GM19099 (cell line): Measurements from ENCODE around the gene SEL1L3.

Experiments used
- POLR2A ChIP-seq: IDR thresholded peaks from 3 replicates; pipeline ENCODE4 v1.6.1; 2011; ENCODE audit warnings: low read depth; ENCODE audit not compliant: insufficient read length; ENCODE audit errors: extremely low read depth

Gene SEL1L3

GRCh38 chr4:25727711-25728493 is 134.9 kb downstream of the SEL1L3 start:
- no peak for TF ChIP-seq POLR2A

- TF ChIP-seq POLR2A: no peak
These were observed 136.9 kb downstream of the SEL1L3 start for GRCh38 chr4:25725870-25726269.

GRCh38 chr4:25723409-25723808 is 139.4 kb downstream of the SEL1L3 start:
- TF ChIP-seq POLR2A: no peak

- TF ChIP-seq POLR2A: no peak
These were observed 139.8 kb downstream of the SEL1L3 start for GRCh38 chr4:25722964-25723363.

GRCh38 chr4:25713812-25714211 is 149.0 kb downstream of the SEL1L3 start:
- TF ChIP-seq POLR2A: no peak

- TF ChIP-seq POLR2A: no peak
These were observed 150.2 kb downstream of the SEL1L3 start for GRCh38 chr4:25712611-25713010.

- no peak for TF ChIP-seq POLR2A
These were observed 152.2 kb downstream of the SEL1L3 start for GRCh38 chr4:25710637-25711036.

- TF ChIP-seq POLR2A: no peak
These were observed 158.3 kb downstream of the SEL1L3 start for GRCh38 chr4:25704516-25704915.

GRCh38 chr4:25703731-25704388 is 158.9 kb downstream of the SEL1L3 start:
- no peak for TF ChIP-seq POLR2A

- TF ChIP-seq POLR2A: no peak
These were observed 159.9 kb downstream of the SEL1L3 start for GRCh38 chr4:25702848-25703247.

- no peak for TF ChIP-seq POLR2A
These were observed 162.1 kb downstream of the SEL1L3 start for GRCh38 chr4:25700661-25701060.

- no peak for TF ChIP-seq POLR2A
These were observed 165.3 kb downstream of the SEL1L3 start for GRCh38 chr4:25697516-25697915.
